Right lobe of liver (tissue), 4 donors: ENCODE data around the gene MAP2K6.

ENCODE experiments used
- CTCF ChIP-seq, 4 donors: fragments of 200-600 bp in 3 of 4; fragments of 450-650 bp in 1 of 4; IDR thresholded peaks; one replicate each; pipeline versions ENCODE4 v1.5.1 to v1.8.0; 2016 to 2022; ENCODE audit warnings: antibody characterized with exemption in 4 of 4, mild to moderate bottlenecking in 2 of 4
- POLR2A ChIP-seq: fragments of 450-650 bp; IDR thresholded peaks from one replicate; pipeline ENCODE4 v1.6.1; 2017; ENCODE audit warnings: antibody characterized with exemption, mild to moderate bottlenecking
- donor health status: DM: no; HTN: no; CAD: no.
- donor health status: DM: no; HTN: no; CAD: no.
- donor health status: DM: no; HTN: yes; CAD: no.

- peak in 3 of 4 donors; percentile 28 to 41 (median 36) for TF ChIP-seq CTCF (IDR thresholded peaks at IDR 0.05)
- TF ChIP-seq POLR2A, result no peak
Observed at GRCh38 chr17:69506489-69506888, 92.0 kb downstream of the MAP2K6 start.
